Activated naive CD4-positive, alpha-beta T cell treated with Interleukin-2 at 50 U/mL for 16 hours (primary cell): ENCODE results near the gene PTPRT.
"Not testable (repeated sequence)": the region's sequence is repeated elsewhere in the genome, so short reads cannot be mapped to it uniquely, and the experiment has no call there.

Experiments
- DNase-seq: peaks from one replicate; pipeline ENCODE4 v3.0.0-alpha.2; 2020

PTPRT gene

GRCh38 chr20:42959996-42960395, 229.7 kb downstream of the PTPRT start:
- DNase-seq, result no peak

GRCh38 chr20:42958367-42959069, 231.2 kb downstream of the PTPRT start:
- no peak for DNase-seq

GRCh38 chr20:42957704-42958095, 232.0 kb downstream of the PTPRT start:
- DNase-seq, result no peak

GRCh38 chr20:42957018-42957703, 232.5 kb downstream of the PTPRT start:
- DNase-seq, result no peak

GRCh38 chr20:42955713-42956112, 234.0 kb downstream of the PTPRT start:
- no peak for DNase-seq

- DNase-seq, result no peak
These were observed 234.8 kb downstream of the PTPRT start for GRCh38 chr20:42954951-42955350.

GRCh38 chr20:42949950-42950349, 239.8 kb downstream of the PTPRT start:
- no peak for DNase-seq

- DNase-seq, result no peak
These were observed 244.3 kb downstream of the PTPRT start for GRCh38 chr20:42945234-42945994.

GRCh38 chr20:42941629-42942028, 248.1 kb downstream of the PTPRT start:
- DNase-seq, result no peak

GRCh38 chr20:42938441-42939205, 251.1 kb downstream of the PTPRT start:
- DNase-seq, result no peak

GRCh38 chr20:42936482-42936881, 253.2 kb downstream of the PTPRT start:
- DNase-seq, result no peak

- no peak for DNase-seq
These were observed 265.5 kb downstream of the PTPRT start for GRCh38 chr20:42924215-42924614.

GRCh38 chr20:42923348-42923918, 266.3 kb downstream of the PTPRT start:
- no peak for DNase-seq

- DNase-seq, result no peak
These were observed 268.9 kb downstream of the PTPRT start for GRCh38 chr20:42920776-42921175.

- no peak for DNase-seq
These were observed 270.4 kb downstream of the PTPRT start for GRCh38 chr20:42919316-42919715.

GRCh38 chr20:42915081-42915480, 274.6 kb downstream of the PTPRT start:
- no peak for DNase-seq

GRCh38 chr20:42914302-42914701, 275.4 kb downstream of the PTPRT start:
- no peak for DNase-seq

- not testable (repeated sequence) for DNase-seq
These were observed 278.9 kb downstream of the PTPRT start for GRCh38 chr20:42910808-42911207.

GRCh38 chr20:42907730-42908129, 282.0 kb downstream of the PTPRT start:
- DNase-seq, result no peak

- DNase-seq, result no peak
These were observed 283.6 kb downstream of the PTPRT start for GRCh38 chr20:42906120-42906519.

GRCh38 chr20:42902509-42902908, 287.2 kb downstream of the PTPRT start:
- DNase-seq, result no peak

GRCh38 chr20:42901689-42902440, 287.8 kb downstream of the PTPRT start:
- no peak for DNase-seq
